ENCODE results near the gene FANCC. TPM values are rescaled to one million over a fixed set of nuclear protein-coding genes. Genes with fewer than 3 reads are reported as not detected.
"Not testable (repeated sequence)": the region's sequence is repeated elsewhere in the genome, so short reads cannot be mapped to it uniquely, and the experiment has no call there.

Gene FANCC
- total RNA-seq, 2 experiments from 2014 or later, result 10.2 to 10.5 TPM

- ChIA-PET CTCF (no interaction called here), POLR2A (no interaction called here)
- H3K36me3 Mint-ChIP-seq, result peaks cover 4% of the 10 kb centered on the region
- H3K27ac Mint-ChIP-seq, result no peak overlapping the region
- DNase-seq, result no peak
- H3K9me3 Mint-ChIP-seq, result peaks cover 2% of the 10 kb centered on the region
- no peaks in the 10 kb centered on the region for H3K27me3 Mint-ChIP-seq
- no peak overlapping the region for H3K4me3 Mint-ChIP-seq
- H3K4me1 Mint-ChIP-seq (ENCODE audit: low read depth), result no peaks in the 10 kb centered on the region
- intact Hi-C loops (cut with micrococcal nuclease), result no loop called here
Observed at GRCh38 chr9:95296761-95297160, 20.7 kb downstream of the FANCC start.

DNA sequence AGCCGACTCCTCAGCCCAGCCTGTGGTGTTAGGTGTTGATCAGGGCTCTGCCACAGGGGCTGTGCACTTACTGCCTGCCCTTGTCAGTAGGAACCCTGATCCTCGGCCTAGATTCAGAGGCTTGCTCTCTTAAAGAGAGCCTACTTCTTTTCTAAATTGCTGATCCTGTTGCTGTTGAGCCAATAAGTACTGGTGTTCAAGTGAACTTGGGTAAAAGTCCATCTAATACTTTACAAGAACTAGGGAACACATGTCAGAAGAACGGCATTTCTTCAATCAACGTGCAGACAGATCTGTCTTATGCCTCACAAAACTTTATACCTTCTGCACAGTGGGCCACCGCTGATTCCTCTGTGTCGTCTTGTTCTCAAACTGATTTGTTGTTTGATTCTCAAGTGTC lies 24.2 kb downstream of the FANCC start:
- intact Hi-C loops (cut with micrococcal nuclease); H3K27ac Mint-ChIP-seq; H3K36me3 Mint-ChIP-seq; H3K27me3 Mint-ChIP-seq; H3K4me3 Mint-ChIP-seq; H3K4me1 Mint-ChIP-seq (ENCODE audit: low read depth); DNase-seq; H3K9me3 Mint-ChIP-seq; POLR2A ChIA-PET; CTCF ChIA-PET: not testable (repeated sequence)

DNA sequence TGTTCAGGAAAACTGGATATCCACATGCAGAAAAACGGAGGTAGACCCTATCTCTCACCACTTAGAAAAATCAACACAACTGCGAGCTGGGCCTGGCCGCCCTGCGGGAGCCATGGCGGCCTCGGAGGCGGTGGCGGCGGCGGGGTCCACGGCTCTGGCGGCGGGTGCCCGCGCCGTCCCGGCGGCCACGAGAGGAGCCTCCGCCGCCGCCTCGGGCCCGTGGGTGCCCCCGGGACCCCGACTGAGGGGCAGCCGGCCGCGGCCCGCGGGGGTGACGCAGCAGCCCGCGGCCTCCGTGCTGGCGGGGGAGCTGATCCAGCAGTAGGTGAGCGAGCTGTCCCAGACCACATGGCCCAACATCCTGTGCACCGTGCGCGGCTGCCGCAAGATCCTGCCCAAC lies 25.3 kb downstream of the FANCC start:
- peaks cover 4% of the 10 kb centered on the region for H3K36me3 Mint-ChIP-seq
- no peak overlapping the region for H3K4me3 Mint-ChIP-seq

GRCh38 chr9:95286151-95286550 lies 31.4 kb downstream of the FANCC start:
- ChIA-PET POLR2A (no interaction called here), CTCF (no interaction called here)
- Mint-ChIP-seq H3K27me3 (no peaks in the 10 kb centered on the region), H3K27ac (no peak overlapping the region), H3K9me3 (peaks cover 5% of the 10 kb centered on the region), H3K4me3 (no peak overlapping the region), H3K4me1 (ENCODE audit: low read depth) (no peaks in the 10 kb centered on the region), H3K36me3 (peaks cover 1% of the 10 kb centered on the region)
- intact Hi-C loops (cut with micrococcal nuclease), result no loop called here
- DNase-seq, result no peak

More for the DNA sequence above, 25.3 kb downstream of the FANCC start:
- intact Hi-C loops (cut with micrococcal nuclease), result no loop called here
- Mint-ChIP-seq H3K27ac (no peak overlapping the region), H3K9me3 (peaks cover 2% of the 10 kb centered on the region), H3K4me1 (ENCODE audit: low read depth) (no peaks in the 10 kb centered on the region), H3K27me3 (no peaks in the 10 kb centered on the region)
- CTCF ChIA-PET, result no interaction called here
- no peak for DNase-seq
- POLR2A ChIA-PET, result no interaction called here

DNA sequence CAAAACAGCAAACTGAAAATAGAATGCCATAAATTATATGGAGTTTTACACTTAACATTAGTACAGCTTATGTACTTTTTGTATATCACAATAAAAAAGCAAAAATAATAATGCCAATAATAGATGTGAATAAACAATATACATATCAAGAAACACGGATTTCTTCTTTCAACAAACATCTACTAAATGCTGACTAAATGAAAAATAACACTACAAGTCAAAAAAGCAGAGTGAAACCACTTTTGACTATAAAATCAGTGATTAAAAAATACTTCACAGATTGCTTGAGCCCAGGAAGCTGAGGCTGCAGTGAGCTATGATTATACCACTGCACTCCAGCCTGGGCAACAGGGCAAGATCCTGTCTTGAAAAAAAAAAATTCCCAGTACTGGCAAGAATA lies 32.2 kb downstream of the FANCC start:
- ChIA-PET CTCF (no interaction called here), POLR2A (no interaction called here)
- Mint-ChIP-seq H3K4me1 (ENCODE audit: low read depth) (no peaks in the 10 kb centered on the region), H3K4me3 (no peak overlapping the region), H3K36me3 (peaks cover 6% of the 10 kb centered on the region), H3K9me3 (peaks cover 13% of the 10 kb centered on the region), H3K27ac (no peak overlapping the region), H3K27me3 (no peaks in the 10 kb centered on the region)
- no peak for DNase-seq
- intact Hi-C loops (cut with micrococcal nuclease), result no loop called here

GRCh38 chr9:95284162-95285080 lies 33.1 kb downstream of the FANCC start:
- ChIA-PET CTCF (no interaction called here), POLR2A (no interaction called here)
- H3K36me3 Mint-ChIP-seq, result peaks cover 8% of the 10 kb centered on the region
- H3K27me3 Mint-ChIP-seq, result no peaks in the 10 kb centered on the region
- no peak for DNase-seq
- H3K27ac Mint-ChIP-seq, result no peak overlapping the region
- no peaks in the 10 kb centered on the region for H3K4me1 Mint-ChIP-seq (ENCODE audit: low read depth)
- intact Hi-C loops (cut with micrococcal nuclease), result no loop called here
- H3K9me3 Mint-ChIP-seq, result peaks cover 19% of the 10 kb centered on the region
- no peak overlapping the region for H3K4me3 Mint-ChIP-seq

DNA sequence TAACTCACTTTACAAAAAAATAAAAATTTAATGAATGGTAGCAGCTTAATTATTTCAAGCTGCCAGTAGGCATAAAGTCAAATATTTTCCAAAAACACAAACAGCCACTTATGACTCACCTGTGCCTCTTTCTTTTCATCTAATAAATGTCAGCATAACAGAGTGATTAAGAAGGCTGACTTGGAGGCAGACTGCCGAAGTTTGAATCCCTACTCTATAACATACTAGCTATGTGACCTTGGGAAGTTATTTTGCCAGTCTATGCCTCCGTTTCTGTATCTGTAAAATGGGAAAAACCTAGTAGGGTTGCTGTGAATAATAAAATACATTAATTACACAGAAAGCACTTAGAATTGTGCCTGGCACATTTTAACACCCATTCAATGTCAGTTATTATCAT lies 33.8 kb downstream of the FANCC start:
- ChIA-PET POLR2A (no interaction called here), CTCF (no interaction called here)
- Mint-ChIP-seq H3K27ac (no peak overlapping the region), H3K4me3 (no peak overlapping the region), H3K27me3 (no peaks in the 10 kb centered on the region), H3K9me3 (peaks cover 19% of the 10 kb centered on the region), H3K36me3 (peaks cover 8% of the 10 kb centered on the region), H3K4me1 (ENCODE audit: low read depth) (no peaks in the 10 kb centered on the region)
- DNase-seq, result no peak
- intact Hi-C loops (cut with micrococcal nuclease), result no loop called here

DNA sequence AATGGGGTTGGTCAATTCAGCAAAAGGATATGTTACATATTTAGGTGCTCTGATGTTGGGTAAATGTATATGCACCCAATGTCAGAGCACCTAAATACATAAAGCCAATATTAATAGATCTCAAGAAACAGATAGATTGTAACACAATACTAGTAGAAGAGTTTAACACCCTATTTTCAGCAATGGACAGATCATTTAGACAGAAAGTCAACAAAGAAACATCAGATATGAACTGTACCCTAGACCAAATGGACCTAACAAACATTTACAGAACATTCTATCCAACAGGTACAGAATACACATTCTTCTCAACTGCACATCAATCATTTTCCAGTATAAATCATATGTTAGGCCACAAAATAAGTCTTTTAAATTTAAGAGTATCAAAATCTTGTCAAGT lies 35.2 kb downstream of the FANCC start:
- ChIA-PET CTCF (no interaction called here), POLR2A (no interaction called here)
- peaks cover 19% of the 10 kb centered on the region for H3K9me3 Mint-ChIP-seq
- no peaks in the 10 kb centered on the region for H3K4me1 Mint-ChIP-seq (ENCODE audit: low read depth)
- intact Hi-C loops (cut with micrococcal nuclease), result no loop called here
- no peak for DNase-seq
- H3K4me3 Mint-ChIP-seq, result no peak overlapping the region
- H3K27me3 Mint-ChIP-seq, result peaks cover 2% of the 10 kb centered on the region
- peaks cover 8% of the 10 kb centered on the region for H3K36me3 Mint-ChIP-seq
- H3K27ac Mint-ChIP-seq, result no peak overlapping the region

DNA sequence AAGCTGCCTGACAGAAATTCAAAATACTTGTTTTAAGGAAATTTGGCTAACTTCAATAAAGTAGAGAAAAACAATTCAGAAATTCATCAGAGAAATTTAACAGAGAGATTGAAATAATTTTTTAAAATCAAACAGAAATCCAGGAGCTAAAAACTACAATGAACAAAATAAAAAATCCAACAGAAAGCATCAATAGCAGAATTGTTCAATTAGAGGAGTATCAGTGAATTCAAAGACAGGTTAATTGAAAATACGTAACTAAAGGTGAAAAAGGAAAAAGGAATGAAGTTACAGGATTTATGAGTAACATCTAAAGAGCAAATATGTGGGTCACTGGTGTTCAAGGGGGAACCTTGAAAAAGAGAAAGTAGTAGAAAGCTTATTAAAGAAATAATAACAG lies 36.8 kb downstream of the FANCC start:
- Mint-ChIP-seq H3K4me1 (ENCODE audit: low read depth) (peaks cover 11% of the 10 kb centered on the region), H3K27ac (no peak overlapping the region), H3K36me3 (peaks cover 8% of the 10 kb centered on the region), H3K4me3 (no peak overlapping the region), H3K27me3 (peaks cover 2% of the 10 kb centered on the region), H3K9me3 (peaks cover 19% of the 10 kb centered on the region)
- no peak for DNase-seq
- CTCF ChIA-PET, result no interaction called here
- intact Hi-C loops (cut with micrococcal nuclease), result no loop called here
- POLR2A ChIA-PET, result no interaction called here

DNA sequence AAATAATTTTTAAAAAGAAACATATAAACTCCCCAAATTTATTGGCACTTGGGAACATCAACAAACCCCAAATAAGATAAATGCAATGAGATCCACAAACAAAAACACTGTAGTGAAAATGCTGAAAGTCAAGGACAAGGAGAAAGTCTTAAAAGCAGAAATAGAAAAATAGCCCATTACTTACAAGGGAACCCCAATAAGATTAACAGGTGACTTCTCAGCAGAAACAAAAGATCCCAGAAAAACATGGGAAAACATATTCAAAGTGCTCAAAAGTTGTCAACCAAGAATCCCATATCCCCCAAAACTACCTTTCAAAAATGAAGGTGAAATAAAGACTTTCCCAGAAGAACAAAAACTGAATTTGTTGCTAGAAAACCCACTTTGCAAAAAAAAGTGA lies 40.0 kb downstream of the FANCC start:
- ChIA-PET POLR2A (no interaction called here), CTCF (no interaction called here)
- no peak for DNase-seq
- H3K4me1 Mint-ChIP-seq (ENCODE audit: low read depth), result peaks cover 11% of the 10 kb centered on the region
- peaks cover 2% of the 10 kb centered on the region for H3K27me3 Mint-ChIP-seq
- no peak overlapping the region for H3K27ac Mint-ChIP-seq
- peaks cover 19% of the 10 kb centered on the region for H3K9me3 Mint-ChIP-seq
- H3K4me3 Mint-ChIP-seq, result no peak overlapping the region
- H3K36me3 Mint-ChIP-seq, result peaks cover 8% of the 10 kb centered on the region
- intact Hi-C loops (cut with micrococcal nuclease), result no loop called here

GRCh38 chr9:95276395-95276954 lies 41.0 kb downstream of the FANCC start:
- intact Hi-C loops (cut with micrococcal nuclease), result no loop called here
- H3K27me3 Mint-ChIP-seq, result peaks cover 2% of the 10 kb centered on the region
- H3K36me3 Mint-ChIP-seq, result peaks cover 7% of the 10 kb centered on the region
- ChIA-PET POLR2A (no interaction called here), CTCF (no interaction called here)
- H3K27ac Mint-ChIP-seq, result no peak overlapping the region
- H3K4me1 Mint-ChIP-seq (ENCODE audit: low read depth), result peaks cover 11% of the 10 kb centered on the region
- no peak overlapping the region for H3K4me3 Mint-ChIP-seq
- H3K9me3 Mint-ChIP-seq, result peaks cover 16% of the 10 kb centered on the region
- no peak for DNase-seq

- intact Hi-C loops (cut with micrococcal nuclease); DNase-seq; H3K9me3 Mint-ChIP-seq; CTCF ChIA-PET; H3K27ac Mint-ChIP-seq; H3K4me3 Mint-ChIP-seq; H3K36me3 Mint-ChIP-seq; POLR2A ChIA-PET; H3K27me3 Mint-ChIP-seq: not testable (repeated sequence)
- H3K4me1 Mint-ChIP-seq (ENCODE audit: low read depth), result peaks cover 11% of the 10 kb centered on the region
Observed at GRCh38 chr9:95274160-95274559, 43.3 kb downstream of the FANCC start.

DNA sequence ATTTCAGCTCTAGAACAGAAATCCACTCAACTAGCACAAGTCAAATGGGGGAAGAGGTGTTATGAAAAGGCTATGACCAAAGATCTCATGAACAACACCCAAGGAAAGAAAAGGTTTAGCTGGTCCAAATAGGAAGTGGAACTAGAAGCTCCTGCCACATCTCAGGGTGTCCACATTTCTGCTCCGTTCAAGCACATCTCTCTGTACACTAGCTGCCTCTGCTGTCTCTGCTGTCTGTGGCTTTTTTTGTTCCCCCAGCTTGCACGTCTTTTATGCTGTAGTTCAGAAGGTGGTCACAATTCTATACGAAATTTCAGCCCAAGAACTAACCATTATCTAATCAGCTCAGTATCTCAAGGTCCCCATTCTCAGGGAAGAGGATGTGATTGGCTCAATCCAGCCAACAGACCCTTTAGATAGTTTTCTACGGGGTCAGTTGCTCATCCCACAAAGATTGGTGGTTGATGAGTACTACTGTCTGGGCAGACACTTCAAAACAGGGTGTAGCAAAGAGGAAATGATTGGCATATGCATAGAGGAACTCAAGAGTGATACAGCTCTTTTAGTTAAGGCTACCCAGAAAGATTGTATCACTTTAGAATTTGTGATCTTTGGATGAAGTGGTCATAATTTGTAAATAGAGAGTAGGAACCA lies 44.0 kb downstream of the FANCC start:
- H3K4me3 Mint-ChIP-seq, result no peak overlapping the region
- peaks cover 11% of the 10 kb centered on the region for H3K4me1 Mint-ChIP-seq (ENCODE audit: low read depth)
- no peak overlapping the region for H3K27ac Mint-ChIP-seq
- intact Hi-C loops (cut with micrococcal nuclease), result no loop called here
- no peaks in the 10 kb centered on the region for H3K9me3 Mint-ChIP-seq
- CTCF ChIA-PET, result no interaction called here
- POLR2A ChIA-PET, result interaction anchor here (0.6 kb wide), 1 partner anchor 1856 kb away, joined by 3 read pairs; no protein-coding TSS in a partner anchor
- no peaks in the 10 kb centered on the region for H3K36me3 Mint-ChIP-seq
- peaks cover 2% of the 10 kb centered on the region for H3K27me3 Mint-ChIP-seq
- DNase-seq, result no peak

All from activated CD4-positive, alpha-beta memory T cell treated with anti-CD3 and anti-CD28 coated beads for 36 hours (primary cell).